ENCODE data around the gene DCST2. TPM values are rescaled to one million over a fixed set of nuclear protein-coding genes. Genes with fewer than 3 reads are reported as not detected.

DCST2 gene
- total RNA-seq, 1 donor from 2014 or later = 2.8 TPM

DNA sequence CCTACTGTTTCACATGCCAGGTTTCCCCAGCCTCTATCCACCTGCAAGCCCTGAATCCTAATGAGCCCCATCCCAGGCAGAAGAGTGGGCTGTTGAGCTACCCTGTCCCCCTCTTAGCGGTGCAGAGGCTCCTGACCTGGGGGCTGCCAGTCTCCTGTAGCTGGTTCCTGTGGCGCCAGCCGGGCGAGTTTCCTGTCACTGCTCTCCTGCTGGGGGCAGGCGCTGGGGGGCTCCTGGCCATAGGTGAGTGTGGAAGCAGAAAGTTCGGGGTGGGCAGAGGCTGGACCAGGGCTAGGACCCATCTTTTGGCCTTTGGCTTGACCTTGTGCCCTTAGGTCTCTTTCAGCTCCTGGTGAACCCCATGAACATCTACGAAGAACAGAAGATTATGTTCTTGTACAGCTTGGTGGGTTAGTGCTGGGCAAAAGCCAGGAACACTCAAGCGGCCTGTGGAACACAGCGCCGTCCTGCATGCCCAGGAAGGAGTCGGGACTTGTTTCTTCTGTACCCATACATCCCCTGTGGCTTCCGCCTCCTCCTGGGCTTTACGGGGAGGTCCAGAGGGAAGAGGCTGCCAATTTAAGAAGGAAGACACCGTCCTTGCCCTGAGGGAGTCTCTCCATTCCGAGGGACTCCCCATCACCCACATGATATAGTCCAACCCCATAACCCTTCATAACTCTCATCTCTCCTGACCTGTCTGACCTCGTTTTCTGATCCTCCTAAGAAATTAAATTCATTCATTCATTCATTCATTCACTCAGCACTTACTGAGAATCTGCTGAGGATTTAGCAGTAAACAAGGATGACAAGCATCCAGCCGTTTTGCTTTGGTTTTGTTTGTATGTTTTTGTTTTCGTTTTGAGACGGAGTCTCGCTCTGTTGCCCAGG lies 982 bp upstream of the DCST2 start:
- Mint-ChIP-seq H3K4me3 (ENCODE audit: unreplicated experiment) (peak overlapping the region; percentile 84), H3K27me3 (ENCODE audit: unreplicated experiment) (peaks cover 12% of the 10 kb centered on the region), H3K36me3 (ENCODE audit: low read depth, unreplicated experiment) (peaks cover 4% of the 10 kb centered on the region), H3K27ac (ENCODE audit: unreplicated experiment) (peak overlapping the region; percentile 14), H3K4me1 (ENCODE audit: unreplicated experiment) (peaks cover 54% of the 10 kb centered on the region), H3K9me3 (ENCODE audit: unreplicated experiment) (no peaks in the 10 kb centered on the region)
- TF ChIP-seq, protein P1, sequence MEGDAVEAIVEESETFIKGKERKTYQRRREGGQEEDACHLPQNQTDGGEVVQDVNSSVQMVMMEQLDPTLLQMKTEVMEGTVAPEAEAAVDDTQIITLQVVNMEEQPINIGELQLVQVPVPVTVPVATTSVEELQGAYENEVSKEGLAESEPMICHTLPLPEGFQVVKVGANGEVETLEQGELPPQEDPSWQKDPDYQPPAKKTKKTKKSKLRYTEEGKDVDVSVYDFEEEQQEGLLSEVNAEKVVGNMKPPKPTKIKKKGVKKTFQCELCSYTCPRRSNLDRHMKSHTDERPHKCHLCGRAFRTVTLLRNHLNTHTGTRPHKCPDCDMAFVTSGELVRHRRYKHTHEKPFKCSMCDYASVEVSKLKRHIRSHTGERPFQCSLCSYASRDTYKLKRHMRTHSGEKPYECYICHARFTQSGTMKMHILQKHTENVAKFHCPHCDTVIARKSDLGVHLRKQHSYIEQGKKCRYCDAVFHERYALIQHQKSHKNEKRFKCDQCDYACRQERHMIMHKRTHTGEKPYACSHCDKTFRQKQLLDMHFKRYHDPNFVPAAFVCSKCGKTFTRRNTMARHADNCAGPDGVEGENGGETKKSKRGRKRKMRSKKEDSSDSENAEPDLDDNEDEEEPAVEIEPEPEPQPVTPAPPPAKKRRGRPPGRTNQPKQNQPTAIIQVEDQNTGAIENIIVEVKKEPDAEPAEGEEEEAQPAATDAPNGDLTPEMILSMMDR (IDR thresholded peaks at IDR 0.05; ENCODE audit: unreplicated experiment) = no peak
- no peak for DNase-seq (ENCODE audit: low spot score)

DNA sequence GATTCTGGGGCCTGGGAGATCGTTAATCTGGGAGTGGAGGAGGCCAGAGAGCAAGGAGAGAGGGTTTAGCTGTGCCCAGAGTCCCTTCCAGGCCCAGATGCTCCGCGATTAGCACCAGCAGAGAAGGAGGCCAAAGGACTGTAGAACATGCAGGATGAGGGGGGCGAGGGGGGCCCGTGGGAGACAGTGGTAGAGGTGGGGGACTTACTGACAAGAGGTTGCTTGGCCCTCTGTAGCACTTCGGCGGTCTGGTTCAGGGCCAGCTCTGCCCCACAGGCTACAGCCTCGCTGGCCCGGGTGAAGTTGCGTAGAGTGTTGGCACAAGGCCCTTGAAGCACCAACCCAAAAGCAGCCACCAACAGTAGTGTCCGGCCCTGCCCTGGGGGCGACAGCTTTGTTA lies 695 bp downstream of the DCST2 start:
- no peak for DNase-seq (ENCODE audit: low spot score)
- H3K9me3 Mint-ChIP-seq (ENCODE audit: unreplicated experiment) = no peaks in the 10 kb centered on the region
- peaks cover 41% of the 10 kb centered on the region for H3K4me1 Mint-ChIP-seq (ENCODE audit: unreplicated experiment)
- H3K27ac Mint-ChIP-seq (ENCODE audit: unreplicated experiment) = no peak overlapping the region
- TF ChIP-seq, protein P1 (IDR thresholded peaks at IDR 0.05; ENCODE audit: unreplicated experiment) = no peak
- no peak overlapping the region for H3K4me3 Mint-ChIP-seq (ENCODE audit: unreplicated experiment)
- peaks cover 8% of the 10 kb centered on the region for H3K36me3 Mint-ChIP-seq (ENCODE audit: low read depth, unreplicated experiment)
- H3K27me3 Mint-ChIP-seq (ENCODE audit: unreplicated experiment) = peaks cover 16% of the 10 kb centered on the region

DNA sequence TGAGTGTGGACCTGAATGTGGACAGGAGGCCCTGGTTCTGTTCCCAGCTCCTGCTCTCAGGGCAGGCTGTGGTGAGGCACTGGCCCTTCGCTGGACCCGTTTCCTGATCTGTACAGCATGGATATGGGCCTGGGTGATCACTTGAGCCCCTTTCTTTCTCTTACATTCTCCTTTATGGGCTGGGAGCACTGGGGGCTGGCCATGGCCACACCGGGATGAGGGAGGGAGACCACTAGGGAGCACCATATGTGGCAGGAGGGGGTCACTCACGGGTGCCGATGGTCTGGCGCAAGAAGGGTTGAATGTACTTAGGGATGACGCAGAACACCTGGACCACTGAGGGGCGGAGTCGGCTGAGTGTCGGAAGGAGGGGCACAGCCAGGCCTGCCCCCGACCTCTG lies 2.7 kb downstream of the DCST2 start:
- Mint-ChIP-seq H3K9me3 (ENCODE audit: unreplicated experiment) (no peaks in the 10 kb centered on the region), H3K36me3 (ENCODE audit: low read depth, unreplicated experiment) (peaks cover 8% of the 10 kb centered on the region), H3K27me3 (ENCODE audit: unreplicated experiment) (peaks cover 15% of the 10 kb centered on the region), H3K4me1 (ENCODE audit: unreplicated experiment) (peaks cover 21% of the 10 kb centered on the region), H3K27ac (ENCODE audit: unreplicated experiment) (no peak overlapping the region), H3K4me3 (ENCODE audit: unreplicated experiment) (no peak overlapping the region)
- TF ChIP-seq, protein P1 (IDR thresholded peaks at IDR 0.05; ENCODE audit: unreplicated experiment) = no peak
- no peak for DNase-seq (ENCODE audit: low spot score)

DNA sequence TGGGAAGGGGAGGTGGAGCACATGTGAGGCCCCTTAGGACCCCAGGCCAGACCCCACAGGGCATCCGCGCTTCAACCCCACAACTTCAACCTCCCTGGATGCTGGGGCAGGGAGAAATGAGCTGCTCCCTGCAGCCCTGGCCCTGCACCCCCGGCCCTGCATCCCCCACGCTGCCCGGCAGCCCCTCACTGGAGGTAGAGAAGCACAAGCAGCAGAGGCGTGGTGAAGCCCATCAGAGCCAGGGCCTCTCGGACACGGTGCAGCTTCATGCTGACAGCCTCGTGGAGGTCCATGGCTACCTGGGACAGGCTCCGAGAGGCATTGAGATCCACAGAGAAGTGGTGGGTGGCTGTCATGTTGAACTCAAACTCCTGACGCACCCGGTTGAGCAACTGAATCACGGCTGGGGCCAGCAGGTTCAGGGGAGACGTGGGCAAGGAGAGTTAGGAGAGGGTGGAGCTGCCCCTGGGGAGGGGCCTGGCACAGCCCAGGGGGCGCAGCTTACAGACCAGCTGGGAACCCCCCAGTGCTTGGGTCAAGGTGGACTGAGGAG lies 3.3 kb downstream of the DCST2 start:
- no peak for DNase-seq (ENCODE audit: low spot score)
- H3K4me3 Mint-ChIP-seq (ENCODE audit: unreplicated experiment) = no peak overlapping the region

More for the DNA sequence above, 3.3 kb downstream of the DCST2 start:
- TF ChIP-seq, protein P1 (IDR thresholded peaks at IDR 0.05; ENCODE audit: unreplicated experiment) = no peak
- no peaks in the 10 kb centered on the region for H3K9me3 Mint-ChIP-seq (ENCODE audit: unreplicated experiment)
- H3K4me1 Mint-ChIP-seq (ENCODE audit: unreplicated experiment) = peaks cover 17% of the 10 kb centered on the region
- H3K36me3 Mint-ChIP-seq (ENCODE audit: low read depth, unreplicated experiment) = peaks cover 8% of the 10 kb centered on the region
- peaks cover 15% of the 10 kb centered on the region for H3K27me3 Mint-ChIP-seq (ENCODE audit: unreplicated experiment)
- H3K27ac Mint-ChIP-seq (ENCODE audit: unreplicated experiment) = no peak overlapping the region

All from endothelial cell (in vitro differentiated cells).